ENCODE data around the gene UBR1.
"Not testable (repeated sequence)": the region's sequence is repeated elsewhere in the genome, so short reads cannot be mapped to it uniquely, and the experiment has no call there.

Gene UBR1

DNA sequence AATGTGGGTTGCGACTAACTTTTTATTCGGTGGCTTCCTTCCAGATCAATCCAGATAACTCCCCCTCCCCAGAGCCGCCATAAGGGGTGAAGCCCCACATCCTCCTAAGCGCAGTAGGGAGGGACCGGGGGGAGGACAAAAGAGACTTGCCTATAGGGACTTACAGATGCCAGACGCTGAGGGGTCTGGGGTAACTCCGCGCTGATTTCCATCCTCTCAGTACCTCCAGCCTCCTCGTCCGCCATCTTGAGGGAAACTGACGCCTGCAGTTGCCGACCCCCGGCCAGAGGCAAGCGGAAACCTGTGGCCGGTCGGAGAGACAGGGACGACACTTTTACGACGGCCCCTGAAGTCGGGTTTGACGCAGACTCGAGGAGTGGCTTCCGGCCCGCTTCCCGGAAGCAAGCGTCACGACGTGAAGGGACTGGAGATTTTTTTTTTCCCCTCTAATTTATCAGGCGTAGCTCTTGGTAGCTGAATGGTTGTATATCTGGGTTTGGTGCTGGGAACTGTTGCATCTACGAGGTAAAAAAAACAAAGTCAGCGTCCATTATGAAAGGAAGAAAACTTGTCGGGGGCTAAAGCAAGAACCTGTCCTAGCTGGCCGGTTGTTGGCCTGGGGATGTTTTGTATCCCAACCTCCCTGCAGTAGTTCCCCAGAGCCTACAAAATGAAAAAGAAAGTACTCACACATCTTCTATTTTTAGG is at the start of gene UBR1:
Gene UBR1 (minus strand): TSS at position 261 of the 708 bp plus-strand sequence. CDS start 16 bp downstream, at position 245.
- peak; percentile 95 for DNase-seq

DNA sequence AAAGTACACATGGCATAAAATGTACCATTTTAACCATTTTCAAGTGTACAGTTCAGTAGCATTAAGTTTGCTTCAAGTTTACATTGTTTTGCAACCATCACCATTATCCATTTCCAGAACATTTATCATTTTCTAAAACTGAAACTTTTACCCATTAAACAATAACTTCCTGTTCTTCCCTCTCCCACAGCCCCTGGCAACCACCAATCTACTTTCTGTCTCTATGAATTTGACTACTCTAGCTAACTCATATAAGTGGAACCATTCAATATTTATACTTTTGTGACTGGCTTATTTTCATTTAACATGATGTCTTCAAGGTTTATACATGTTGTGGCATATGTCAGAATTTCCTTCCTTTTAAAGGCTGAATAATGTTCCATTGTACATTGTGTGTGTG is 47.4 kb upstream of the UBR1 start:
- DNase-seq, result no peak

DNA sequence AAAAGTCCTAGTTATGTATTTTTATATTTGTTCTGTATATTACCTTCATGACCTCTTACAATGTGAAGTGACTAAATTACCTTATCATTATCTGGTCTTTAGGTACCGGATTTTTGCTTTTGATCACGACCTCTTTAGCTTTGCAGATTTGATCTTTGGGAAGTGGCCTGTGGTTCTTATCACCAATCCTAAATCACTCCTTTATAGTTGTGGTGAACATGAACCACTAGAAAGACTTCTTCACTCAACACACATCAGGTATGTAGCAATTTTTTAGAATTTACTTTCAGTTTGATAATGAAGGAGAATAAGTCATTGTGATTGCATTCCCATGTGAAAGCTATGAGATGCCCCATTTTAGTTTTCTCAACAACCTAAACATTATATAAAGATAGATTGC is 45.9 kb upstream of the UBR1 start:
- no peak for DNase-seq

DNA sequence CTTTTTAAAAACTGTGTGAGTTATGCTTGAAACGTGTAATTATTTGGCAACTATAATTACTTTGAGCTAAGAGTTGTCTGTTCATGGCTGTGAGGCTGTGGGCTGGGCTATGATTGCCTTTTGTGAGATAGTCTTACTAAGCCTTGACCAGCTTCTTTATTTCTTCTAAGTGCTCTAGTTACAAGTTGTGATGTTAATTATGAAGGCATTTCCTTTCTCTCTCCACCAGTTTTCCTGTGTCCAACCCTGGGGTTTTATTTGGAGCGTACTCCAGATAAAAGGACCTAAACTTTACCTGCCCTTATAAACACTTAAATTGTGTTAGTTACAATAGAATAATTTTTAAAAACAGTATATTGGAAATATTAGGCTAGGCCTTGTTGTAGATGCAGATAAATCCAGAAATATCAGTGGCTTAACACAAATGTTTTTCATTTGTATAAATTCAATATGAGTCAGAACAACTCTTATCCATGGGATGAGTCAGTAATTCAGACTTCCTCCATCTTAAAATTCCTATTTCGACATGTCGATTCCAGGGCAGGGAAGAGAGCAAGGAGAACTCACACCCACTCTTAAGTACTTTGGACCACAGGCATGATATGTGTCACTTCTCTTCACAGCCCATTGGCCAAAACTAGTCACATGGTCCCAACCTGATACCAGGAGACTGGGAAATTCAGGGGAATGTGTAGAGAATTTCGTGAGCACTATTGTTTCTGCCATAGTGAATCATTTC is 44.5 kb upstream of the UBR1 start:
- no peak for DNase-seq

DNA sequence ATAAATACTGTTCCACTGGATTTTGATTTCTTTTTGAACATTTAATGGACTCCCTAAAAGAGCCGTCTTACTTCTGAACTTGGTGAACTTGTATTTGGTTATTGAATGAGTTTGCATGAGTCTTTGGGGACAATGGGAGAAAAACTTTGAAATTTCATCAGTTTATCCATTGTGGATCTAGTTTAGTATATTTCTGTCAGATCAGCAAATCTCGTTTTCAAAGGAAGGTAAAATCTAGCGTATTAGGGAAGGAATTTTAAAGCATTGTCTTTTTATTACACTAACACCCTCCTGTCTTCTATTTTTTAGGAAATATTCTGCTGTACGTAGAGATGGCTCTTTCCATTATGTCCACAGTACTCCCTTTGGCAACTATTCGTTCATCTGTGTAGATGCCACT is 40.3 kb upstream of the UBR1 start:
- DNase-seq, result no peak

DNA sequence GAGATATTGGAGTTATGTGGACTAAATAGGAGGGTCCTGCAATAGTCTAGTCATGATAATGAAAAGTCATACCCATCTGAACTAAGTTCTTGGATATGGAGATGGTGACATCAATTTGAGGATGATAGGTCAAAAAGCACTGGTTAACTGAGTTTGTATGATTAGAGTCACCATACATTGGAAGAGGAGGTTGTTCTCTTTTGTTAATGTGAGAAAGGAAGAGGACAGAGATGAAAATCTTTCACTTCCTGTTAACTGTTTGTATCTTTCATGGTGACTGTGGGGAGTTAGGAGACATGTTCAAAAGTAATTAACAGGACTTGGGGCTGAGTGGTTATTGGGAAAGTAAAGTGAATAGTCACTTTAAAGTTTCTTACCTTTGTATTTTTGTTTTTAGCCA is 38.7 kb upstream of the UBR1 start:
- no peak for DNase-seq

DNA sequence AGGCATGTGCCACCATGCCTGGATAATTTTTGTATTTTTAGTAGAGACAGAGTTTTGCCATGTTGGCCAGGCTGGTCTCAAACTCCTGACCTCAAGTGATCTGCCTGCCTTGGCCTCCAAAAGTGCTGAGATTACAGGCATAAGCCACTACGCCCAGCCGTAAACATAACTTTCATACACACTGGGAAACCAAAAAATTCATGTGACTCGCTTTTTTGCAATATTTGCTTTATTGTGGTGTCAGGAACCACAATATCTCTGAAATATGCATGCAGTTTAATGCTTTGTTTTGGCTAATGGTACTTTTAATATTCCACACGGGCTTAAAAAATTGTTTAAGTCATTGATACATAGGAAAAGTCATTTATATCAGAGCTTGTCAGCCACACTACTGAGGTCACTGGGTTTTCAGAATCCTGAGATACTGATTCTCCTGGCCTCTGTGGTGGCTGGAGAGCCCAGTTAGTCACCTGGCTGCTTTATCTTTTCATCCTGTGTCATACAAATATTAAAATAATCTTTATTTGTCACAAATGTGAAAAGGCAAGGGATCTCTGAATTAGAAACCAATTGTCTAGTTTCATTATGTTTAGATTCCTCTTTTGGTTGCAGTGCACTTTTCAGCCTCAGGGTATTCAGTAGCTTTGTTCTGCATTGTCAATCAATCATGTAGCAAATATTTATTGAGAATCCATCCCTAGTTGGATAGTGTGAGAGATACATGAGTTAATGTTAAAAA is 37.5 kb upstream of the UBR1 start:
- DNase-seq, result no peak

DNA sequence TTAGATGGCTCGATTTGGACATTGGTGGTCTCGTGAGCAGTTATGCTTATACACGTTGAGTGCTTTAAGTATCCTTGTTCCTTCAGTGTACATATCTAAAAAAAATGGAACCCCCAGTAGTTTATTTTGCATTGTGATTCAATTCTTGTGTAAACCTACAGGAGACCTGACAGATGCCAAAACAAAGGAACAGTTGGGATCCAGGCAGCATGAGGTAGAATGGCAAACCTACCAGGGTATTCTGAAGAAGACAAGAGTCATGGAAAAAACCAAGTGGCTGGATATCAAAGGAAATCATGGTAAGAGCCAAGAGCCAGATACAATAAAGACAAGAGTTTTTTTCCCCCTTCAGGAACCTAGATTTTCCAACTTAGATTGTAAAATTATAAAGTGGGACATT is 29.5 kb upstream of the UBR1 start:
- peak; percentile 4 for DNase-seq

DNA sequence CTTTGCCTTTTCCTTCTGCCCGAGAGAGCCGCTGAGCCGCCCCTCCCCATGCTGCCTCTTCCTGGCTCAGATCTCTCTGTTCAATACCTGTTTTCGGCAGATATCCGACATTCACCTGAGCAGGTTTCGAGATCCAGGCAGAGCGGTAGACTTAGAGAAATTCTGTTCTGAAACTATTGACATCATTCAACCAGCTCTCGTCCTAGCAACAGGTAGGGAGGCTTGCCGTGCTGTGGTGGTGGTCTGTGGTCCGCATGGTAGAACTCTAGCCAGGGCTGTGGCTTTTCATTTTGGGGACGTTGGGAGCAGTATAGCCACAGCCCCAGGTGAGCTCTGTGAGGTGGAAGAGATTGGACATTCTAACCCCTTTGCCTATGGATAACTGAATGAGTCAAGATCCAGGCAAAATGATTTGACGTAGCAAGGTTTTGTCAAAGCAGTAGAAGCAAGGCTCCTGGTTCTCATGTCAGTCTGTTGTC is 28.4 kb upstream of the UBR1 start:
- no peak for DNase-seq

DNA sequence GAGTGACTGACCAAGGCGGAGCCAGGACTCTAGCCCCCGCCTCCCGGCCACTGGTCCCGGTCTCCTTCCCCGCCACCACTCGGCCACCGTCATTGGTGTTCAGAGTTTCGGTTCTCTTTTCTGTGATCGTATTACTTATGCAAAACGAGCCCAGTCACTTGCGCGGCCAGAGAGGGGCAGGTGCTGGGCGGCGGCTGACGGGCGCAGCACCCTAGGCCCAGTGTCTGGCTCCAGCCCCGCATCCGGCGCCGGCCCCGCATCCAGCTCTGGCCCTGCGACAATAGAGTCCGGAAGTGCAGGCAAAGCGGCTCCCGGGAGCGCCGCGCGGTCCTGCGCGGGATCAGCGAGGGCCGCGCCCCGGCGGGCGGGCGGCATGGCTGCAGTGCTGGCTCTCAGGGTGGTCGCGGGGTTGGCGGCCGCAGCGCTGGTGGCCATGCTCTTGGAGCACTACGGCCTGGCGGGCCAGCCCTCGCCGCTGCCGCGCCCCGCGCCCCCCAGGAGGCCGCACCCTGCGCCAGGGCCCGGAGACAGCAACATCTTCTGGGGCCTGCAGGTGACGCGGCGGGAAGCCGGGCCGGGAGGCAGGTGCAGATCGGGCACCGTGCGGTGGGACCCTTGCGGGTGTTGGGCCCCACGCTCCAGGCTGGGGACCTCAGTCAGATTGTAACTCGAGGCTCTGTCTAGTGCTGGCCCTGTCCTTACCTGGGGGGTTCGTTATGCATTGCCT is 27.8 kb upstream of the UBR1 start, which contains the start of gene TMEM62:
Gene TMEM62 (plus strand): TSS at position 157 of the 727 bp plus-strand sequence. CDS start 217 bp downstream, at position 374.
- DNase-seq, result peak; percentile 56

DNA sequence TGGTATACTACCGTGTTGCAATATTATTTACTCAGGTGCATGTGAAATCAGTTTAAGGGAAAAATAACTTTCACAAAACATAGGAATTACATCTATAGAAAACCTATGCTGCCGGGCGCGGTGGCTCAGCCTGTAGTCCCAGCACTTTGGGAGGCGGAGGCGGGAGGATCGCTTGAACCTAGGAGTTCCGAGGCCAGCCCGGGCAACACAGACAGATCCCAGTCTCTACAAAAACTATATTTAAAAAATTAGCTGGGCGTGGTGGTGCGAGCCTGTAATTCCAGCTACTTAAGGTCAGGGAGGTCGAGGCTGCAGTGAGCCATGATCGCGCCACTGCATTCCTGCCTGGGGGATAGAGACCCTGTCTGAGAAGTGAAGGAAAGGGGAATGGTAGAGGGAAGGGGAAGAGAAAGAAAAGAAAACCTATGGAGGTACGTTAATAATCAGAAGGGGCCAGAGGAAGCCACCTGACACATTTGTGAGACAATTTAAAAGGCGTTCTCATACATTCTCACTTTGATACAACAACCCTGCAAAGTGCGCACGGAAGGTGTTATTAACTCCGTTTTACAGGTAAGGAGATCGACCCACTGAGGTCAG is 27.1 kb upstream of the UBR1 start:
- no peak for DNase-seq

DNA sequence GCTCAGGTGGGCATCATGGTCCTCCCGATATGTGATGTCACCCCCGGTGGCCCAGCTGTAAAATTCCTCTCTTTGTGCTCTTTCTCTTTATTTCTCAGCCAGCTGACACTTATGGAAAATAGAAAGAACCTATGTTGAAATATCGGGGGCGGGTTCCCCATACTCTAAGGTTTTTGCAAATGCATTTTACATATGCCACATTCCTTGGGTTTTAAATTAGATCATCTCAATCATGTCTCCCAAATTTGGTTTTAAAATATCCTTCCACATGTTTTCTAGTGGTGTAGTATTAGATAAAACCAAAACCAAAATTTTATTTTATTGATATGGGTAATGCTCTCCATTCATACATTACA is 23.1 kb upstream of the UBR1 start:
- DNase-seq, result no peak

DNA sequence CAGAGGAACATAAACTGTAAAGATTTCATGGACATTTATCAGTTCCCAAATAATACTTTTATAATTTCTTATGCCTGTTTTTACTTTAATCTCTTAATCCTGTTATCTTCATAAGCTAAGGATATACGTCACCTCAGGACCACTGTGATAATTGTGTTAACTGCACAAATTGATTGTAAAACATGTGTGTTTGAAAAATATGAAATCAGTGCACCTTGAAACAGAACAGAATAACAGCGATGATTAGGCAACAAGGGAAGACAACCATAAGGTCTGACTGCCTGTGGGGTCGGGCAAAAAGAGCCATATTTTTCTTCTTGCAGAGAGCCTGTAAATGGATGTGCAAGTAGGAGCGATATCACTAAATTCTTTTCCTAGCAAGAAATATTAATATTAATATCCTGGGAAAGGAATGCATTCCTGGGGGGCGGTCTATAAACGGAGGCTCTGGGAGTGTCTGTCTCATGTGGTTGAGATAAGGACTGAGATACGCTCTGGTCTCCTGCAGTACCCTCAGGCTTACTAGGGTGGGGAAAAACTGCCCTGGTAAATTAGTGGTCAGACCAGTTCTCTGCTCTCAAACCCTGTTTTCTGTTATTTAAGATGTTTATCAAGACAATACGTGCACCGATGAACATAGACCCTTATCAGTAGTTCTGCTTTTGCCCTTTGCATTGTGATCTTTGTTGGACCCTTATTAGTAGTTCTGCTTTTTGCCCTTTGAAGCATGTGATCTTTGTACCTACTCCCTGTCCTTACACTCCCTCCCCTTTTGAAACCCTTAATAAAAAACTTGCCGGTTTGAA is 22.5 kb upstream of the UBR1 start:
- not testable (repeated sequence) for DNase-seq

DNA sequence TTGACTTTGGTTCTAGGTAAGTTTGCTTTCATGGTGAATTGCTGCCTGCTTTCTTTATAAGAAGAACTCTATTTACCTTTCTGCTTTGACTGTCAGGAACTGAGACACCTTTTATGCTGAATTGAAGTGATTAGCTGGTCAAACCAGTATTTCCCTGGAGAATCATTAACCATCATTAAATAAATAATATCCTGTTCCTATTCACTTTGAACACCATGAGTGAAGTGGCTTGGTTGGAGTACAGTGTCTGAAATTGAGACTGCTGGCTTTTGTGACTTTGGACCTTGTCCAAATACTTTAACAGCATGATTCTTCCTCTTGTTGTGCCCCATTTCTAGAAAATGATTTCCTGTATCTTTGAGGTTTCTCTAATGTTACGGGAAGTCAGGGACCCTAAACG is 21.9 kb upstream of the UBR1 start:
- DNase-seq, result no peak

DNA sequence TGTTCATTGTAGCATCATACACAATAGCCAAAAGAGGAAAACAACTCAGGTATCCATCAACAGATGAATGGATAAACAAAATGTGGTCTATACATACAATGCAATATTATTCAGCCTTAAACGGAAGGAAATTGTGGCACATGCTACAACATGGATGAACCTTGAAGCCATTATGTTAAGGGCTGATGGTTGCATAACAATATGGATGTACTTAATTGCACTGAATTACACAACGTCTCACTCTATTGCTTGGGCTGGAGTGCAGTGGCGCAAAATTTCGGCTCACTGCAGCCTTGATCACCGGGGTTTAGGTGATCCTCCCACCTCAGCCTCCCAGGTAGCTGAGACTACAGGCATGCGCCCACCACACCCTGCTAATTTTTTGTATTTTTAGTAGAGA is 20.5 kb upstream of the UBR1 start:
- DNase-seq, result no peak

DNA sequence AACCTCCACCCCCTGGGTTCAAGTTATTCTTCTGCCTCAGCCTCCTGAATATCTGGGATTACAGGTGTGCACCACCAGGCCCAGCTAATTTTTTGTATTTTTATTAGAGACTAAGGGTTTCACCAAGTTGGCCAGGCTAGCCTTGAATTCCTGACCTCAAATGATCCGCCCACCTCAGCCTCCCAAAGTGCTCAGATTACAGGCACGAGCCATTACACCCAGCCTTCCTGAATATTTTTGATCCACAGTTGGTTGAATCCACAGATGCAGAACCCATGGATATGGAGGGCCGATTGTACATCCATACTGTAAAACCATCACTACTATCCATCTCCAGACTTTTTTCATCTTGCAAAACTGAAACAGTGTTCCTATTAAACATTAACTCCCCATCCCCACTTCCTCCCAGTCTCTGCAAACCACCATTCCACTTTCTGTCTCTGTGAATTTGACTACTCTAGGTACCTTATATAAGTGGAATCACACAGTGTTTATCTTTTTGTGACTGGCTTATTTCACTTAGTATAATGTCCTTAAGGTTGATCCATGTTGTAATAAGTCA is 19.3 kb upstream of the UBR1 start:
- no peak for DNase-seq

DNA sequence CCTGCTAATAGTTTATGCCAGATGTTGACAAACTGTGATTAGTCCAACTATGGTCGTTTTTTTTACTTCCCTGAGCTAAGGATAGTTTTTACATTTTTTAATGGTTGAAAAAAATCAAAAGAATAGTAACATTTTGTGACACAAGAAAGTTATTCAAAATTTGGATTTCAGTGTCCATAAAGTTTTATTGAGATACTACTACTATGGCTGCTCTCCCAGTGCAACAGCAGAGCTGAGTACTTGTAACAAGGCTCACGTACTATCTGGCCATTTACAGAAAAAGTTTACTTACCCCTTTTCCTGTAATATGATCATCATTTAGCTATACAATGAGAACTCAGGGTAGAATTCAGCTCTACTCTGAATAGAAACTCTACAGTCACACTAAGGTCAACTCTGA is 16.0 kb upstream of the UBR1 start:
- no peak for DNase-seq

DNA sequence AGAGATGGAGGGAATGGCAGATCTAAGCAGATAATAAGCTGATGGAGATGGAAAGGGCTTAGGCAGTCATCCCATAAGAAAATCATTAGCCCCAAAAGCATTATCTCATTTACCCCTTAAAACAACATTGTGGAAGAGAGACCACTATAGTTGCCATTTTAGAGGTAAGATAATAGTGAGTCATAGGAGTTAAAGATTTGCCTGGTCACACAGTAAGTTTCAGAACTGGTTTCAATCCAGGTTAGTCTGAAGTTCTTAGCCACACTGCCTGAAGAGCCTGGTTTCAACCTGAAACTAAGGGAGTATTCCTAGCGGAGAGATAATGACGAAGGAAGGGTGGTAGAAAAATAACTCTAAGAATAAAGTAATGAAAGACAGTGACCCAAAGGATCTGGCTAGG is 13.0 kb upstream of the UBR1 start:
- DNase-seq, result no peak

DNA sequence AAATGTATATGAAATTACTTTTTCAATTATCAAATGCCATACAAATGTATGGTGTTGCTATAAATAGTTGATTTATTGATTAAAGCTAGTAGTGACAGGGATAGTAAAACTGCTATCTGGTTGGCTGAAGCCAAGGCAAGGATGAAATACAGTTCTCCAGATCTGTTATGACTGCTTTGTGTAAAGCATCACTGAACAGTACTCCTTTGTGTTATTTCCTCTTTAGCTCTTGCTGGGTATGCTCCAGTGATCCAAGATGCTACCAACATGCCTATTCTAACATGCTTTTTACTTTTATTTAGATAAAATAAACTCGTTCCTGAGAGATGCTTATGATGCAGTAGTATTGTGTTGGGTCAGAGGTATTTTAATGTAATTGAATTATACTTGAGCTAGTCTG is 12.4 kb upstream of the UBR1 start:
- DNase-seq, result no peak

DNA sequence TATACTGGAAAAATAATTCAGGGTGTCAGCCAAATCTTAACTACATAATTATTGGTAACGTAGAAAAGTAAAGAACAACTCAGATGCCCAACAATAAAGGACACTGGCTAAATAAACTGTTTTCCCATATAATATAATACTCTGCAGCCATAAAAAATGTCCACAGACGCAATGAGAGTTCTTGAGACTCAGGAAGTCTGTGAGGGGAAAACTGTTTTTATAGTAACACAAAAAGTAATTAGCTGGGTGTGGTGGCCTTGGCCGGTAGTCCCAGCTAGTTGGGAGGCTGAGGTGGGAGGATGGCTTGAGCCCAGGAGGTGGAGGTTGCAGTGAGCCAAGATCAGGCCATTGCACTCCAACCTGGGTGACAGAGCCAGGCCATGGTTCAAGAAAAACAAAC is 5.5 kb upstream of the UBR1 start:
- DNase-seq, result no peak

DNA sequence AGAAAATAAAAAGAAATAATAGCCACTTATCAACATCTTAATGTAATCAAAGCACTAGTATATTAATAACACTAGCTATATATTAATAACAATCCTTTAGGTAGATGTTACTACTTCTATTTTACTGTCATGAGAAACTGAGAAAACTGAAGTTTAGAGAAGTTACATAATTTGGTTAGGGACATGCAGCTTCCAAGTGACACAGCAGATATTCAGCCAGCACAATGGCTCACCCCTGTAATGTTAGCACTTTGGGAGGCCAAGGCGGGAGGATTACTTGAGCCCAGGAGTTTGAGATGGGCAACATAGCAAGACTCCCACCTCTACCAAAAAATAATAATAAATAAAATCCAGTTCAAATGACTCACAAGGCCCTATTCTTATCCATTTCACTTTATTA is 1.9 kb upstream of the UBR1 start:
- DNase-seq, result no peak

DNA sequence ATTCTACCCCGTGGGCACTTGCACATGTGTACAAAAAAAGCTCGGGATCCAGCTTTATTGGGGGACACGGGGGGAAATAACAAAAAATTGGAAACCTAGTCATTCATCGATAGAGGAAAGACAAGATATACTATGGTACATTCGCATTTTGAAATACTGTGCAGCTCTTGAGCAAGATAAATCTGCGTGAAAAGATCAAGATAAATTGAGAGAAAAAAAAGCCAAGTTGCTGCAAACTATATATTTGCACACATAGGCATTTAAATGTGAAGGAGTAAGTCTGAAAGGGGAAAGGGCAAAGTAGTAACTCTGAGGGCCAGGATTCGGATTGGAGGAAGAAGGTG is 620 bp upstream of the UBR1 start:
- DNase-seq, result no peak
